B cell (primary cell): ENCODE data around the gene PNMA3.

Experiments used
- CTCF ChIP-seq: fragments of 200-600 bp; IDR thresholded peaks from one replicate; pipeline ENCODE4 v1.8.0; 2022; ENCODE audit warnings: antibody characterized with exemption, mild to moderate bottlenecking
- EZH2 ChIP-seq: IDR thresholded peaks from 2 replicates; pipeline ENCODE4 v1.6.1; 2012; ENCODE audit warnings: borderline replicate concordance, low read depth, mild to moderate bottlenecking, moderate library complexity, low read length; ENCODE audit not compliant: insufficient read depth, poor library complexity, severe bottlenecking

- TF ChIP-seq CTCF (no peak), EZH2 (no peak)
Observed at GRCh38 chrX:153049093-153049492, 7.2 kb upstream of the PNMA3 start.
